Natural killer cell (primary cell): Measurements from ENCODE around the gene TGM1. TPM values are rescaled to one million over a fixed set of nuclear protein-coding genes. Genes with fewer than 3 reads are reported as not detected.
A peak's percentile ranks its signal among the peaks of the same experiment; 100 is the strongest.
"Not testable (repeated sequence)": the region's sequence is repeated elsewhere in the genome, so short reads cannot be mapped to it uniquely, and the experiment has no call there.

Source experiments
- ATAC-seq, 3 donors: fragments of 150-1000 bp in 2 of 3; fragments of 200-7000 bp in 1 of 3; cut with Tn5 transposase; 1 replicate in 1 of 3; 2 replicates in 2 of 3; pipeline ENCODE4 v1.10.0; 2021; ENCODE audit warnings: mild to moderate bottlenecking in 2 of 3, moderate library complexity in 2 of 3
- DNase-seq, 2 donors: peaks; one replicate each; pipeline versions ENCODE4 v3.0.0 to v3.0.0-alpha.2; 2013 to 2021; ENCODE audit warnings: mixed read lengths in 1 of 2
- H3K27ac ChIP-seq: one replicate; pipeline ENCODE4 v1.5.1; 2013; ENCODE audit warnings: mild to moderate bottlenecking, low read length
- H3K27me3 ChIP-seq: one replicate; pipeline ENCODE4 v1.6.1; 2013; ENCODE audit warnings: low read length; ENCODE audit not compliant: control insufficient read depth, insufficient read depth
- H3K36me3 ChIP-seq: one replicate; pipeline ENCODE4 v1.6.1; 2013; ENCODE audit warnings: low read length; ENCODE audit not compliant: control insufficient read depth, insufficient read depth
- H3K4me1 ChIP-seq: one replicate; pipeline ENCODE4 v1.6.1; 2013; ENCODE audit warnings: low read length; ENCODE audit not compliant: control insufficient read depth, insufficient read depth
- H3K4me3 ChIP-seq: one replicate; pipeline ENCODE4 v1.5.1; 2013; ENCODE audit warnings: low read length
- H3K9me3 ChIP-seq: one replicate; pipeline ENCODE4 v1.6.1; 2013; ENCODE audit warnings: low read length; ENCODE audit not compliant: control insufficient read depth, insufficient read depth
- H3K27ac Mint-ChIP-seq, 2 donors: one replicate each; pipeline ENCODE4 v1.8.0; 2022; ENCODE audit warnings: mild to moderate bottlenecking in 2 of 2, mixed read lengths in 2 of 2, moderate library complexity in 1 of 2
- H3K27me3 Mint-ChIP-seq, 2 donors: one replicate each; pipeline ENCODE4 v1.8.0; 2022; ENCODE audit warnings: low read depth in 2 of 2, mixed read lengths in 2 of 2
- H3K36me3 Mint-ChIP-seq: one replicate; pipeline ENCODE4 v1.8.0; 2022; ENCODE audit warnings: mixed read lengths
- H3K4me1 Mint-ChIP-seq, 2 donors: one replicate each; pipeline ENCODE4 v1.8.0; 2022; ENCODE audit warnings: mixed read lengths in 2 of 2
- H3K4me3 Mint-ChIP-seq: one replicate; pipeline ENCODE4 v1.8.0; 2022; ENCODE audit warnings: mild to moderate bottlenecking, moderate library complexity, mixed read lengths
- H3K9me3 Mint-ChIP-seq, 2 donors: one replicate each; pipeline ENCODE4 v1.8.0; 2022; ENCODE audit warnings: mixed read lengths in 2 of 2
- CTCF ChIP-seq: fragments of 200-600 bp; IDR thresholded peaks from one replicate; pipeline ENCODE4 v1.8.0; 2022; ENCODE audit warnings: antibody characterized with exemption
- WGBS: methylation state at CpG from one replicate; pipeline ENCODE4 v1.1.7; 2013; ENCODE audit warnings: missing lambda C conversion rate; ENCODE audit not compliant: insufficient coverage; 5-methylcytosine and 5-hydroxymethylcytosine counted together
- intact Hi-C: fragments of 100-400 bp; cut with micrococcal nuclease; formaldehyde crosslinking; loops from one replicate; pipeline ENCODE4 v1.14.2; 2022
- total RNA-seq, 4 donors: library from RNA; stranded (reverse); fragments of 120-200 nt in 1 of 4; gene quantifications; one replicate each; pipeline versions ENCODE4 v1.2.3 to v1.2.4, GENCODE V29; 2013 to 2022

The TGM1 gene
- total RNA-seq, 3 donors from 2014 or later (not counting 1 experiment from before 2014, with no cell fraction given): 1.7 to 4.9 (median 4.7) TPM

- no peaks in the 10 kb centered on the region for H3K9me3 Mint-ChIP-seq
- TF ChIP-seq CTCF: no peak
- intact Hi-C loops: no loop called here
Observed at GRCh38 chr14:24228902-24229301, 34.1 kb downstream of the TGM1 start.

GRCh38 chr14:24226473-24226872 lies 36.5 kb downstream of the TGM1 start:
- Mint-ChIP-seq H3K4me1 (peaks cover 10 to 15% of the 10 kb centered on the region in 2 donors), H3K36me3 (no peaks in the 10 kb centered on the region), H3K4me3 (no peak overlapping the region), H3K27ac (peak overlapping the region in 1 of 2 donors; percentile 32), H3K27me3 (no peaks in the 10 kb centered on the region), H3K9me3 (no peaks in the 10 kb centered on the region)
- intact Hi-C loops: no loop called here
- H3K9me3 ChIP-seq: no peaks in the 10 kb centered on the region
- no peak for TF ChIP-seq CTCF
- H3K27me3 ChIP-seq: no peaks in the 10 kb centered on the region
- 83% methylated on average over 1 of the region's 1 CpG for WGBS
- H3K36me3 ChIP-seq: peaks cover 7% of the 10 kb centered on the region
- H3K4me3 ChIP-seq: no peak overlapping the region
- no peak for DNase-seq
- H3K27ac ChIP-seq: no peak overlapping the region
- peaks cover 8% of the 10 kb centered on the region for H3K4me1 ChIP-seq
- ATAC-seq: no peak

More at GRCh38 chr14:24228902-24229301, 34.1 kb downstream of the TGM1 start:
- no peak overlapping the region for H3K27ac ChIP-seq
- DNase-seq: no peak
- Mint-ChIP-seq H3K36me3 (no peaks in the 10 kb centered on the region), H3K27me3 (no peaks in the 10 kb centered on the region), H3K4me1 (peaks cover 24 to 32% of the 10 kb centered on the region in 2 donors), H3K27ac (no peak overlapping the region), H3K4me3 (no peak overlapping the region)
- WGBS: 56% methylated on average over 1 of the region's 1 CpG
- H3K36me3 ChIP-seq: peaks cover 7% of the 10 kb centered on the region
- no peak for ATAC-seq
- H3K4me1 ChIP-seq: peaks cover 24% of the 10 kb centered on the region
- H3K9me3 ChIP-seq: no peaks in the 10 kb centered on the region
- no peak overlapping the region for H3K4me3 ChIP-seq
- no peaks in the 10 kb centered on the region for H3K27me3 ChIP-seq

- peaks cover 7% of the 10 kb centered on the region for H3K36me3 ChIP-seq
- no peak for TF ChIP-seq CTCF
- Mint-ChIP-seq H3K4me3 (no peak overlapping the region), H3K36me3 (no peaks in the 10 kb centered on the region), H3K4me1 (peaks cover 9 to 10% of the 10 kb centered on the region in 2 donors), H3K9me3 (no peaks in the 10 kb centered on the region), H3K27ac (peak overlapping the region; percentile 48 to 50), H3K27me3 (no peaks in the 10 kb centered on the region)
- H3K27me3 ChIP-seq: no peaks in the 10 kb centered on the region
- no peak for ATAC-seq
- no peak for DNase-seq
- intact Hi-C loops: no loop called here
- WGBS: 96% methylated on average over 7 of the region's 7 CpGs
- no peak overlapping the region for H3K4me3 ChIP-seq
- no peaks in the 10 kb centered on the region for H3K9me3 ChIP-seq
- no peak overlapping the region for H3K27ac ChIP-seq
- H3K4me1 ChIP-seq: no peaks in the 10 kb centered on the region
Observed at GRCh38 chr14:24224618-24225071, 38.3 kb downstream of the TGM1 start.

- not testable (repeated sequence) for H3K9me3 Mint-ChIP-seq, H3K27ac ChIP-seq
Observed at GRCh38 chr14:24222987-24223386, 40.0 kb downstream of the TGM1 start.

More at GRCh38 chr14:24222987-24223386, 40.0 kb downstream of the TGM1 start:
- H3K27ac Mint-ChIP-seq, H3K4me1 Mint-ChIP-seq, H3K27me3 Mint-ChIP-seq, H3K4me1 ChIP-seq, ATAC-seq, H3K9me3 ChIP-seq, H3K4me3 ChIP-seq, intact Hi-C loops, H3K4me3 Mint-ChIP-seq, H3K27me3 ChIP-seq, H3K36me3 ChIP-seq, DNase-seq, H3K36me3 Mint-ChIP-seq: not testable (repeated sequence)
- WGBS: 98% methylated on average over 4 of the region's 4 CpGs
